ENCODE results near the gene SIRPB2. TPM values are rescaled to one million over a fixed set of nuclear protein-coding genes. Genes with fewer than 3 reads are reported as not detected.

SIRPB2 gene
- polyA plus RNA-seq, 1 donor (not counting 4 experiments of a cell fraction or from before 2014, with no cell fraction given): 1.6 TPM

DNA sequence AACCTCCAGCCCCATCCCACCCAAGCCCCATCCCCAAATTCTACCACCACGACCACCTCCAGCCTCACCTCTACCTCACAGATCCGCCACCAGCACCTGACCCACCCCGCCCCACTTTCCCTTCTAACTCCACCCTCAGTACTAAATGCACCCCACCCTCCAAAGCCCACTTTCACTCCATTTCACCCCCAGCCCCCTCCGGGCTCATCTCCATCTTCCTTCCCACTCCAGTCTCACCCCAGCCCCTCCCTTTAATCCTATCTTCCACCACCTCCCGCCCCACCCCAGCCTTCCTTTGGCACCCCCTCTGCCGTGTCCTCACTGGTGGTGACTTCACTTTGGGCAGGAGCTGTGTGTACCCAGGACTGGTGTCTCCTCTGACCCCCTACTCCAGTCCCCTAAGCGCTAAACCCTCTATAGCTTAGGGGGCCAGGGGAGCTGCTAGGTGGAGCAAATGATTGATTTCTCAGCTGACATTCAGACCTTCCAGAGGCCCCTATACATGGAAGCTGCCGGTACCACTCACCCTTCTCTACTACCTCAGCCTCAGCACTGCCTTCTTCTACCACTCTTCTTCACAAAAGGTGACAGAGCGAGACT, 21.8 kb downstream of the SIRPB2 start:
- H3K9ac ChIP-seq (ENCODE audit: control insufficient read depth, extremely low read depth, insufficient read depth, low read length): peak overlapping the region; percentile 55
- no peaks in the 10 kb centered on the region for H3K9me3 ChIP-seq (ENCODE audit: control insufficient read depth, low read depth, low read length)
- FAIRE-seq: no peak
- peaks cover 3% of the 10 kb centered on the region for H4K20me1 ChIP-seq (ENCODE audit: control insufficient read depth, extremely low read depth, insufficient read depth, low read length)
- H3K4me2 ChIP-seq (ENCODE audit: control insufficient read depth, extremely low read depth, insufficient read depth, low read depth, low read length): peak overlapping the region; percentile 43
- H3K36me3 ChIP-seq (ENCODE audit: control insufficient read depth in 2 of 2, extremely low read depth in 1 of 2, insufficient read depth in 2 of 2, low read length in 2 of 2): peaks cover 3 to 9% of the 10 kb centered on the region in 2 experiments
- DNase-seq (ENCODE audit: low read depth, low spot score): no peak
- H2AFZ ChIP-seq (ENCODE audit: control insufficient read depth, low read length): no peak overlapping the region
- H3K4me3 ChIP-seq (ENCODE audit: control insufficient read depth in 2 of 3, extremely low read depth in 1 of 3, insufficient read depth in 2 of 3, low read depth in 1 of 3, low read length in 3 of 3): no peak overlapping the region
- H3K4me1 ChIP-seq (ENCODE audit: control insufficient read depth, extremely low read depth, insufficient read depth, low read length): peaks cover 31% of the 10 kb centered on the region
- peak overlapping the region; percentile 56 for H3K27ac ChIP-seq (ENCODE audit: control insufficient read depth, insufficient read depth, low read length)
- peaks cover 2% of the 10 kb centered on the region for H3K9me1 ChIP-seq (ENCODE audit: control insufficient read depth, extremely low read depth, insufficient read depth, low read length)
- no peaks in the 10 kb centered on the region for H3K27me3 ChIP-seq (ENCODE audit: control insufficient read depth, extremely low read depth, insufficient read depth, low read length)
- no peak for TF ChIP-seq EZH2 (IDR thresholded peaks at IDR 0.05; ENCODE audit: low read length)
- TF ChIP-seq, protein P1, sequence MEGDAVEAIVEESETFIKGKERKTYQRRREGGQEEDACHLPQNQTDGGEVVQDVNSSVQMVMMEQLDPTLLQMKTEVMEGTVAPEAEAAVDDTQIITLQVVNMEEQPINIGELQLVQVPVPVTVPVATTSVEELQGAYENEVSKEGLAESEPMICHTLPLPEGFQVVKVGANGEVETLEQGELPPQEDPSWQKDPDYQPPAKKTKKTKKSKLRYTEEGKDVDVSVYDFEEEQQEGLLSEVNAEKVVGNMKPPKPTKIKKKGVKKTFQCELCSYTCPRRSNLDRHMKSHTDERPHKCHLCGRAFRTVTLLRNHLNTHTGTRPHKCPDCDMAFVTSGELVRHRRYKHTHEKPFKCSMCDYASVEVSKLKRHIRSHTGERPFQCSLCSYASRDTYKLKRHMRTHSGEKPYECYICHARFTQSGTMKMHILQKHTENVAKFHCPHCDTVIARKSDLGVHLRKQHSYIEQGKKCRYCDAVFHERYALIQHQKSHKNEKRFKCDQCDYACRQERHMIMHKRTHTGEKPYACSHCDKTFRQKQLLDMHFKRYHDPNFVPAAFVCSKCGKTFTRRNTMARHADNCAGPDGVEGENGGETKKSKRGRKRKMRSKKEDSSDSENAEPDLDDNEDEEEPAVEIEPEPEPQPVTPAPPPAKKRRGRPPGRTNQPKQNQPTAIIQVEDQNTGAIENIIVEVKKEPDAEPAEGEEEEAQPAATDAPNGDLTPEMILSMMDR (optimal IDR thresholded peaks at IDR 0.05 in 1 of 3, IDR thresholded peaks at IDR 0.05 in 1 of 3, conservative IDR thresholded peaks at IDR 0.05 in 1 of 3; ENCODE audit: extremely low read depth in 1 of 3, insufficient read depth in 2 of 3, low read length in 3 of 3): no peak
- H3K79me2 ChIP-seq (ENCODE audit: control insufficient read depth, insufficient read depth, low read length): peaks cover 20% of the 10 kb centered on the region
- dilution Hi-C loops (cut with MboI; ENCODE audit: extremely low pct_ligation_motif_present, low sequenced_read_pairs): no loop called here

GRCh38 chr20:1468117-1468624, 23.0 kb downstream of the SIRPB2 start:
- dilution Hi-C loops (cut with MboI; ENCODE audit: extremely low pct_ligation_motif_present, low sequenced_read_pairs): no loop called here
- Histone ChIP-seq H3K79me2 (ENCODE audit: control insufficient read depth, insufficient read depth, low read length) (peaks cover 33% of the 10 kb centered on the region), H3K27me3 (ENCODE audit: control insufficient read depth, extremely low read depth, insufficient read depth, low read length) (no peaks in the 10 kb centered on the region), H3K9me1 (ENCODE audit: control insufficient read depth, extremely low read depth, insufficient read depth, low read length) (peaks cover 2% of the 10 kb centered on the region), H3K36me3 (ENCODE audit: control insufficient read depth in 2 of 2, extremely low read depth in 1 of 2, insufficient read depth in 2 of 2, low read length in 2 of 2) (peaks cover 6 to 19% of the 10 kb centered on the region in 2 experiments), H3K27ac (ENCODE audit: control insufficient read depth, insufficient read depth, low read length) (no peak overlapping the region), H3K4me2 (ENCODE audit: control insufficient read depth, extremely low read depth, insufficient read depth, low read depth, low read length) (no peak overlapping the region), H2AFZ (ENCODE audit: control insufficient read depth, low read length) (no peak overlapping the region), H3K9me3 (ENCODE audit: control insufficient read depth, low read depth, low read length) (no peaks in the 10 kb centered on the region), H3K9ac (ENCODE audit: control insufficient read depth, extremely low read depth, insufficient read depth, low read length) (no peak overlapping the region), H3K4me3 (ENCODE audit: control insufficient read depth in 2 of 3, extremely low read depth in 1 of 3, insufficient read depth in 2 of 3, low read depth in 1 of 3, low read length in 3 of 3) (no peak overlapping the region), H3K4me1 (ENCODE audit: control insufficient read depth, extremely low read depth, insufficient read depth, low read length) (peaks cover 35% of the 10 kb centered on the region), H4K20me1 (ENCODE audit: control insufficient read depth, extremely low read depth, insufficient read depth, low read length) (peaks cover 3% of the 10 kb centered on the region)
- TF ChIP-seq, protein P1 (optimal IDR thresholded peaks at IDR 0.05 in 1 of 3, IDR thresholded peaks at IDR 0.05 in 1 of 3, conservative IDR thresholded peaks at IDR 0.05 in 1 of 3; ENCODE audit: extremely low read depth in 1 of 3, insufficient read depth in 2 of 3, low read length in 3 of 3): no peak
- no peak for TF ChIP-seq EZH2 (IDR thresholded peaks at IDR 0.05; ENCODE audit: low read length)
- DNase-seq (ENCODE audit: low read depth, low spot score) (no peak), FAIRE-seq (no peak)

Measured in keratinocyte (primary cell).